CD4-positive, alpha-beta T cell (primary cell): ENCODE measurements around the gene TARS3. TPM values are rescaled to one million over a fixed set of nuclear protein-coding genes. Genes with fewer than 3 reads are reported as not detected.

Source experiments
- ATAC-seq: fragments of 200-7000 bp; cut with Tn5 transposase; one replicate; pipeline ENCODE4 v1.10.0; 2022; ENCODE audit warnings: mild to moderate bottlenecking; ENCODE audit not compliant: poor library complexity
- CTCF ChIA-PET: fragments of 350-600 bp; sonication (Branson Sonifier 250); formaldehyde crosslinking; loops from one replicate; lab custom pipeline; 2021; ENCODE audit warnings: antibody characterized with exemption, inconsistent platforms; lab: Charles Lee
- POLR2A ChIA-PET: fragments of 350-600 bp; sonication (Branson Sonifier 250); formaldehyde crosslinking; loops from one replicate; lab custom pipeline; 2021; ENCODE audit warnings: antibody characterized with exemption, inconsistent platforms; lab: Charles Lee
- DNase-seq, 14 experiments: peaks; one replicate each; pipeline ENCODE4 v3.0.0-alpha.2; 2013 to 2020; ENCODE audit warnings: mixed read lengths in 2 of 14
- H3K27ac ChIP-seq, 2 donors: one replicate each; pipeline versions ENCODE4 v1.5.1 to v1.7.0; 2013; ENCODE audit warnings: low read length in 2 of 2, low read depth in 1 of 2, mild to moderate bottlenecking in 1 of 2
- H3K27me3 ChIP-seq, 2 experiments: 1 replicate in 1 of 2; 2 replicates in 1 of 2; pipeline versions ENCODE4 v1.6.1 to v1.7.0; 2013; ENCODE audit warnings: low read length in 2 of 2, control low read depth in 1 of 2, mild to moderate bottlenecking in 1 of 2, moderate library complexity in 1 of 2; ENCODE audit not compliant: insufficient read depth in 2 of 2, control insufficient read depth in 1 of 2
- H3K36me3 ChIP-seq: one replicate; pipeline ENCODE4 v1.6.1; 2013; ENCODE audit warnings: low read length, control low read depth; ENCODE audit not compliant: insufficient read depth
- H3K4me1 ChIP-seq: one replicate; pipeline ENCODE4 v1.6.1; 2013; ENCODE audit warnings: low read length, control low read depth; ENCODE audit not compliant: insufficient read depth
- H3K4me3 ChIP-seq: one replicate; pipeline ENCODE4 v1.5.1; 2013; ENCODE audit warnings: mild to moderate bottlenecking, low read length, moderate library complexity
- H3K9me3 ChIP-seq, 2 experiments: 1 replicate in 1 of 2; 2 replicates in 1 of 2; pipeline versions ENCODE4 v1.6.1 to v1.7.0; 2013; ENCODE audit warnings: low read length in 2 of 2, mild to moderate bottlenecking in 2 of 2, control low read depth in 1 of 2, moderate library complexity in 1 of 2; ENCODE audit not compliant: control insufficient read depth in 1 of 2, insufficient read depth in 1 of 2
- H3K27ac Mint-ChIP-seq: one replicate; pipeline ENCODE4 v1.8.0; 2020; ENCODE audit warnings: mixed read lengths
- H3K27me3 Mint-ChIP-seq: one replicate; pipeline ENCODE4 v1.8.0; 2021; ENCODE audit warnings: mixed read lengths
- H3K36me3 Mint-ChIP-seq: one replicate; pipeline ENCODE4 v1.8.0; 2021; ENCODE audit warnings: low read depth, mixed read lengths
- H3K4me1 Mint-ChIP-seq: one replicate; pipeline ENCODE4 v1.8.0; 2021; ENCODE audit warnings: low read depth, mixed read lengths
- H3K4me3 Mint-ChIP-seq: one replicate; pipeline ENCODE4 v1.8.0; 2020; ENCODE audit warnings: mild to moderate bottlenecking, mixed read lengths
- H3K9me3 Mint-ChIP-seq: one replicate; pipeline ENCODE4 v1.8.0; 2020; ENCODE audit warnings: mixed read lengths
- CTCF ChIP-seq: fragments of 200-600 bp; IDR thresholded peaks from one replicate; pipeline ENCODE4 v1.8.0; 2022; ENCODE audit warnings: antibody characterized with exemption, mild to moderate bottlenecking
- intact Hi-C, 2 experiments: fragments of 100-400 bp; cut with DNase I in 1 of 2; cut with micrococcal nuclease in 1 of 2; formaldehyde crosslinking; loops; one replicate each; pipeline versions ENCODE4 v1.15.1 to v1.9.0; 2023 to 2025; cut with DNase I, micrococcal nuclease
- total RNA-seq, 174 experiments: library from RNA in 2 of 174; stranded (reverse) in 2 of 174; gene quantifications; one replicate each; pipeline ENCODE4 v1.2.3 and lab custom pipeline; 2021 to 2026

Gene TARS3
- total RNA-seq, 2 experiments from 2014 or later: 16.6 to 18.1 TPM

- Mint-ChIP-seq H3K27ac (no peak overlapping the region), H3K36me3 (peaks cover 84% of the 10 kb centered on the region), H3K9me3 (no peaks in the 10 kb centered on the region), H3K4me1 (peaks cover 17% of the 10 kb centered on the region), H3K4me3 (no peak overlapping the region), H3K27me3 (no peaks in the 10 kb centered on the region)
- intact Hi-C loops: no loop called here
- no peak for TF ChIP-seq CTCF
- Histone ChIP-seq H3K9me3 (no peaks in the 10 kb centered on the region), H3K4me3 (no peak overlapping the region), H3K4me1 (no peaks in the 10 kb centered on the region), H3K36me3 (peaks cover 72% of the 10 kb centered on the region), H3K27me3 (no peaks in the 10 kb centered on the region), H3K27ac (no peak overlapping the region)
- DNase-seq (no peak), ATAC-seq (no peak)
- ChIA-PET CTCF (no interaction called here), POLR2A (interaction anchor here (1.7 kb wide), 1 partner anchor 13 kb away, joined by 4 read pairs; the partner anchor contains the start of gene TARS3)
Measured at GRCh38 chr15:101710806-101711205, 13.5 kb downstream of the TARS3 start.

- TF ChIP-seq CTCF: no peak
- CTCF ChIA-PET: no interaction called here
- peaks cover 85% of the 10 kb centered on the region for H3K36me3 Mint-ChIP-seq
- Histone ChIP-seq H3K27ac (no peak overlapping the region), H3K9me3 (no peaks in the 10 kb centered on the region), H3K36me3 (peaks cover 81% of the 10 kb centered on the region), H3K4me1 (no peaks in the 10 kb centered on the region), H3K4me3 (no peak overlapping the region), H3K27me3 (no peaks in the 10 kb centered on the region)
- ATAC-seq (no peak), DNase-seq (no peak)
- POLR2A ChIA-PET: interaction anchor here (1.1 to 1.7 kb wide), 2 partner anchors 15 kb away, joined by 4 read pairs; partner anchors contain the start of gene TARS3
- H3K27me3 Mint-ChIP-seq: no peaks in the 10 kb centered on the region
- intact Hi-C loops: no loop called here
- peaks cover 17% of the 10 kb centered on the region for H3K4me1 Mint-ChIP-seq
- no peak overlapping the region for H3K27ac Mint-ChIP-seq
- no peak overlapping the region for H3K4me3 Mint-ChIP-seq
- H3K9me3 Mint-ChIP-seq: no peaks in the 10 kb centered on the region
Measured at GRCh38 chr15:101709466-101709865, 14.8 kb downstream of the TARS3 start.

- H3K27ac ChIP-seq: no peak overlapping the region
- DNase-seq (no peak), ATAC-seq (no peak)
- H3K4me1 Mint-ChIP-seq: peaks cover 17% of the 10 kb centered on the region
- TF ChIP-seq CTCF: no peak
- no peaks in the 10 kb centered on the region for H3K9me3 ChIP-seq
- no peaks in the 10 kb centered on the region for H3K9me3 Mint-ChIP-seq
- H3K4me3 ChIP-seq: no peak overlapping the region
- POLR2A ChIA-PET: no interaction called here
- H3K36me3 ChIP-seq: peaks cover 74% of the 10 kb centered on the region
- intact Hi-C loops: no loop called here
- H3K4me3 Mint-ChIP-seq: no peak overlapping the region
- H3K27ac Mint-ChIP-seq: no peak overlapping the region
- no peaks in the 10 kb centered on the region for H3K27me3 Mint-ChIP-seq
- peaks cover 84% of the 10 kb centered on the region for H3K36me3 Mint-ChIP-seq
- H3K27me3 ChIP-seq: no peaks in the 10 kb centered on the region
- CTCF ChIA-PET: no interaction called here
- no peaks in the 10 kb centered on the region for H3K4me1 ChIP-seq
Measured at GRCh38 chr15:101707983-101708382, 16.3 kb downstream of the TARS3 start.
